Prostate gland (tissue), 2 donors: Measurements from ENCODE around the gene GNA12. TPM values are rescaled to one million over a fixed set of nuclear protein-coding genes. Genes with fewer than 3 reads are reported as not detected.

ENCODE experiments used
- DNase-seq: peaks from one replicate; pipeline ENCODE4 v3.0.0-alpha.2; 2019; ENCODE audit warnings: low spot score
- H3K27ac ChIP-seq, 2 donors: fragments of 200-600 bp; sonication (generic); 2 replicates each; pipeline ENCODE4 v1.5.1; 2017 to 2019
- H3K27me3 ChIP-seq: fragments of 200-600 bp; sonication (generic); replicated peaks from 2 replicates; pipeline ENCODE4 v1.5.1; 2019; ENCODE audit not compliant: insufficient read depth
- H3K36me3 ChIP-seq, 2 donors: fragments of 200-600 bp; sonication (generic); 1 replicate in 1 of 2; 2 replicates in 1 of 2; pipeline versions ENCODE4 v1.5.1 to v1.8.1; 2017 to 2019
- H3K4me1 ChIP-seq: fragments of 200-600 bp; sonication (generic); replicated peaks from 2 replicates; pipeline ENCODE4 v1.5.1; 2019
- H3K4me3 ChIP-seq, 2 donors: fragments of 200-600 bp; sonication (generic); 2 replicates each; pipeline ENCODE4 v1.5.1; 2017 to 2019
- H3K9me3 ChIP-seq: fragments of 200-600 bp; sonication (generic); 2 replicates; pipeline ENCODE4 v1.5.1; 2017
- POLR2A ChIP-seq: fragments of 450-650 bp; IDR thresholded peaks from one replicate; pipeline ENCODE4 v1.6.1; 2016; ENCODE audit warnings: antibody characterized with exemption, mild to moderate bottlenecking
- POLR2AphosphoS5 ChIP-seq: sonication (generic); formaldehyde crosslinking; IDR thresholded peaks from one replicate; pipeline ENCODE4 v1.6.1; 2017; ENCODE audit warnings: antibody characterized with exemption
- WGBS: methylation state at CpG from one replicate; pipeline ENCODE4 v1.1.5; 2018; 5-methylcytosine and 5-hydroxymethylcytosine counted together
- intact Hi-C: fragments of 100-400 bp; cut with DNase I; formaldehyde crosslinking; loops from one replicate; pipeline ENCODE4 v1.14.2; 2022
- total RNA-seq, 2 donors: library from RNA; depleted of rRNA; stranded (reverse); fragments of >200 nt; gene quantifications; one replicate each; pipeline ENCODE4 v1.1.0, GENCODE V29; 2016
- TF ChIP-seq, protein P1 (sequence below), 4 experiments: fragments of 200-600 bp in 2 of 4; fragments of 450-650 bp in 2 of 4; sonication (generic) in 2 of 4; IDR thresholded peaks; 1 replicate in 3 of 4; 2 replicates in 1 of 4; pipeline ENCODE4 v1.5.1; 2016 to 2019; ENCODE audit warnings: antibody characterized with exemption in 4 of 4, mild to moderate bottlenecking in 2 of 4, moderate library complexity in 2 of 4

Gene GNA12
- total RNA-seq, 2 donors from 2014 or later = 22.6 to 102 TPM

DNA sequence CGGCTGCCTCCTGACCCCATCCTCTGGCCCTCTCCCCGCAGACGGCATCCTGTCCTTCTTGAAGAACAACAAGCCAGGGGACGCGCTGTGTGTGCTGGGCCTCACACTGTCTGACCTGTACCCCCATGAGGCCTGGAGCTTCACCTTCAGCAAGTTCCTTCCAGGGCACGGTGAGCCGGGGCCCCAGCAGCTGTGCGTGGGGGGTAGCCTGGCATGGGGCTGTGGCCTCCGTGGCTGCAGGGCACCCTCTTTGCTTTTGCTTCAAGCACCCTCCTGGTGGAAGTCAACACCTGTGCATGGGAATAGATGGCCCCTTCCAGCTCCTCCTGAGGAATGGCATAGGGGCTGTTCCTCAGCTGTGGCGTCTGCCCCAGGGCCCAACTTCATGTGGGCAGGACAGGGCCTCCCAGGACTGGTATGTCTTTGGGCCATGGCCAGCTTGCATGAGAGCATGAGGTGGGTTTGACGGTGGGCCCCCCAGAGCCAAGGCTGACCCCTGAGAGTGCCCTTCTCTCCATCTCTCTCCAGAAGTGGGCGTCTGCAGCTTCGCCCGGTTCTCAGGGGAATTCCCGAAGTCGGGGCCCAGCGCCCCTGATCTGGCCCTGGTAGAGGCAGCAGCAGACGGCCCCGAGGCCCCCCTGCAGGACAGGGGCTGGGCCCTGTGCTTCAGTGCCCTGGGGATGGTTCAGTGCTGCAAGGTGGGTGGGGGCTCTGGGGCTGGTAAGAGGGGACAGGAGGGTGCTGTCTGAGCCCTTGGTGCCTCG is 135.4 kb downstream of the GNA12 start:
- no peak for DNase-seq
- H3K4me1 ChIP-seq = no peaks in the 10 kb centered on the region
- TF ChIP-seq, protein P1, sequence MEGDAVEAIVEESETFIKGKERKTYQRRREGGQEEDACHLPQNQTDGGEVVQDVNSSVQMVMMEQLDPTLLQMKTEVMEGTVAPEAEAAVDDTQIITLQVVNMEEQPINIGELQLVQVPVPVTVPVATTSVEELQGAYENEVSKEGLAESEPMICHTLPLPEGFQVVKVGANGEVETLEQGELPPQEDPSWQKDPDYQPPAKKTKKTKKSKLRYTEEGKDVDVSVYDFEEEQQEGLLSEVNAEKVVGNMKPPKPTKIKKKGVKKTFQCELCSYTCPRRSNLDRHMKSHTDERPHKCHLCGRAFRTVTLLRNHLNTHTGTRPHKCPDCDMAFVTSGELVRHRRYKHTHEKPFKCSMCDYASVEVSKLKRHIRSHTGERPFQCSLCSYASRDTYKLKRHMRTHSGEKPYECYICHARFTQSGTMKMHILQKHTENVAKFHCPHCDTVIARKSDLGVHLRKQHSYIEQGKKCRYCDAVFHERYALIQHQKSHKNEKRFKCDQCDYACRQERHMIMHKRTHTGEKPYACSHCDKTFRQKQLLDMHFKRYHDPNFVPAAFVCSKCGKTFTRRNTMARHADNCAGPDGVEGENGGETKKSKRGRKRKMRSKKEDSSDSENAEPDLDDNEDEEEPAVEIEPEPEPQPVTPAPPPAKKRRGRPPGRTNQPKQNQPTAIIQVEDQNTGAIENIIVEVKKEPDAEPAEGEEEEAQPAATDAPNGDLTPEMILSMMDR (IDR thresholded peaks at IDR 0.05) = no peak
- TF ChIP-seq POLR2AphosphoS5 = no peak
- no peak for TF ChIP-seq POLR2A
- intact Hi-C loops = no loop called here
- H3K4me3 ChIP-seq = no peak overlapping the region
- H3K27ac ChIP-seq = no peak overlapping the region
- H3K36me3 ChIP-seq = no peaks in the 10 kb centered on the region
- H3K9me3 ChIP-seq = no peaks in the 10 kb centered on the region
- WGBS = 86% methylated on average over 20 of the region's 20 CpGs
- no peaks in the 10 kb centered on the region for H3K27me3 ChIP-seq

DNA sequence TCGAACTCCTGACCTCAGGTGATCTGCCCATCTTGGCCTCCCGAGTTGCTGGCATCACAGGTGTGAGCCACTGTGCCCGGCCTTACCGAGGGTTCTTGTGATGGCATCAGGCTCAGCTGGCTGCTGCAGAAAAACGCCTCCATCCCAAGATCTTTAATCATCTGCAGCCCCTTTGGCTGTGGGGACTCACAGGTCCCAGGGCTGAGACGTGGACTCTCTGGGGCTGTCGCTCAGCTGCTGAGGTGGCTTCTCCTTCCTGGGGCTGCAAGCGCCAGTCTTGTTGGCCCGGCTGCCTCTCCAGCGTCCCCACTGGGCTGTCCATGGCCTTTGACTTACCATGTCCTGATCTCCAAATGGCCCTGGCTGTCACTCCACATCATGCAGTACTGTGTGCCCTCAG is 136.1 kb downstream of the GNA12 start:
- TF ChIP-seq POLR2A = no peak
- H3K9me3 ChIP-seq = no peaks in the 10 kb centered on the region
- no peak overlapping the region for H3K27ac ChIP-seq
- intact Hi-C loops = no loop called here
- no peaks in the 10 kb centered on the region for H3K4me1 ChIP-seq
- no peak overlapping the region for H3K4me3 ChIP-seq
- no peak for DNase-seq
- WGBS = 95% methylated on average over 10 of the region's 10 CpGs
- no peaks in the 10 kb centered on the region for H3K36me3 ChIP-seq
- H3K27me3 ChIP-seq = no peaks in the 10 kb centered on the region

DNA sequence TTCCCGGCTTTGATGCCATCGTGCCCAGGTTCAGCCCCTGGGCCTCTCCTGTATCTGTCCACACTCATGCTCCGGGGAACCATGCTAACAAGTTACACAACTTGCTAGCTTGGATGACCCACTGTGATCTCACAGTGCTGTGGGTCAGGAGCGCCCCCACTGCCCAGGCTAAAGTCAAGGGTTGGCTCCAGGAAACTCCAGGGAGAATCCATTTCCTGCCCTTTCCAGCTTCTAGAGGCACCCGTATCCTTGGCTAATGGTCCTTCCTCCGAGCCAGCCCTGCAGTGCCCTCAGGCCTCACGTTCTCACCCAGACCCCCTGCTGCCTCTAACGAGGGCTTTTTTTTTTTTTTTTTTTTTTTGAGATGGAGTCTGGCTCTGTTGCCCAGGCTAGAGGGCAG is 136.6 kb downstream of the GNA12 start:
- Histone ChIP-seq H3K9me3 (no peaks in the 10 kb centered on the region), H3K4me3 (no peak overlapping the region), H3K27me3 (no peaks in the 10 kb centered on the region), H3K4me1 (no peaks in the 10 kb centered on the region), H3K27ac (no peak overlapping the region), H3K36me3 (no peaks in the 10 kb centered on the region)
- DNase-seq = no peak
- WGBS = 77% methylated on average over 8 of the region's 8 CpGs
- TF ChIP-seq, protein P1 (IDR thresholded peaks at IDR 0.05) = no peak
- TF ChIP-seq POLR2AphosphoS5 (no peak), POLR2A (no peak)
- intact Hi-C loops = no loop called here

DNA sequence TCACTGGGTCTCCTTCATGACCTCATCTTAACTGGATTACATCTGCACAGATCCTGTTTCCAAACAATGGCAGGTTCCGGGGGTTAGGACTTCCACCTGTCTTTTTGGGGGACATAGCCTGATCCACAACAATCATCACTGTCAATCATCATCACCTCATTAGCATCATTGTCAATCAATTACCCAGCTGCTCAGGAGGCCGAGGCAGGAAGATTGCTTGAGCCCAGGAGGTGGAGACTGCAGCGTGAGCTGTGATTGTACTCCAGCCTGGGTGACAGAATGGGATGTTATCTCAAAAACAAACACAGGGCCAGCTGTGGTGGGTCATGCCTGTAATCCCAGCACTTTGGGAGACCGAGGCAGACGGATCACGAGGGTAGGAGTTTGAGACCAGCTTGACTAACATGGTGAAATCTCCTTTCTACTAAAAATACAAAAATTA is 137.4 kb downstream of the GNA12 start:
- Histone ChIP-seq H3K27me3 (no peaks in the 10 kb centered on the region), H3K9me3 (no peaks in the 10 kb centered on the region), H3K4me3 (no peak overlapping the region), H3K36me3 (no peaks in the 10 kb centered on the region), H3K4me1 (no peaks in the 10 kb centered on the region), H3K27ac (no peak overlapping the region)
- intact Hi-C loops = no loop called here
- TF ChIP-seq, protein P1 (IDR thresholded peaks at IDR 0.05) = no peak
- TF ChIP-seq POLR2A (no peak), POLR2AphosphoS5 (no peak)
- DNase-seq = no peak
- 58% methylated on average over 6 of the region's 6 CpGs for WGBS

DNA sequence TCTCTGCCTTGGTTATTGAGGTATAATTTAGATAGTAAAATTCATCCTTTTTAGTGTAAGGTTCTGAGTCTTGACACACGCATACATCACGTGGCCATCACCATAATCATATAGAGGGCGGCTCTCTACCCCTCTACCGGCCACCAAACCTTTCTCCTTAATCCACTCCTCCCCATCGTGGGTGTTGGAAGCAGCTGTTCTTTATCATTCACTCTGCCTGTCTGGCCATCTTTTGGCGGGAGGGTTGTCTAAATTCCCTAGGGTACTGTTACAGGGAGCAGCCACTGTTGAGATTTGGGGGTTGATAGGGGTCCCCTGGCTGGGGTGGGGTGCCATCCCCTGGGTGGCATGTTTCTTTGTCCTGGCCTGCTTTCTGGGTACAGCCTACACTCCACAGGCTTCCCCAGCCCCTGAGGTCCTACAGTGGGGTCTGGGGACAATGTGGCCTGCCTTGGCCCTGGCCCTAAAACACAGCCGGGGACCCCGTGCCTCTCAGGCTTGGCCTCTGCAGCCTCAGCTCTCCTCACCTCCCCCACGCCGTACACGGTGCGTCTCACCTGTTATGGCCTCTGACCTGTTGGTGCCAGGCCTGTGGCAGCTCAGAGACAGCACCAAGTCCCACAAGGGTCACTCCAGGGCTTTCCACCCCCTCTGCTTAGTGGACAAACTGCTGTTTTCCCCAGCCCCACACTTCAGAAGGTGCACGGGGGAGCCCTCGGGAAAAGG is 138.6 kb downstream of the GNA12 start:
- 89% methylated on average over 14 of the region's 14 CpGs for WGBS
- TF ChIP-seq, protein P1 (IDR thresholded peaks at IDR 0.05) = no peak
- TF ChIP-seq POLR2AphosphoS5 (no peak), POLR2A (no peak)
- no peak for DNase-seq
- Histone ChIP-seq H3K36me3 (no peaks in the 10 kb centered on the region), H3K4me3 (no peak overlapping the region), H3K27me3 (no peaks in the 10 kb centered on the region), H3K27ac (no peak overlapping the region), H3K4me1 (no peaks in the 10 kb centered on the region), H3K9me3 (no peaks in the 10 kb centered on the region)
- intact Hi-C loops = no loop called here
